Left ventricle myocardium inferior (tissue), 1 donor: Measurements from ENCODE around the gene BIRC3. TPM values are rescaled to one million over a fixed set of nuclear protein-coding genes. Genes with fewer than 3 reads are reported as not detected.

Experiments
- DNase-seq: peaks from one replicate; pipeline ENCODE4 v3.0.0-alpha.2; 2020
- H3K27ac ChIP-seq: fragments of 200-600 bp; replicated peaks from 2 replicates; pipeline ENCODE4 v1.8.0; 2021
- H3K27me3 ChIP-seq: fragments of 200-600 bp; 2 replicates; pipeline ENCODE4 v1.8.0; 2021; ENCODE audit warnings: low read depth
- H3K36me3 ChIP-seq: fragments of 200-600 bp; 2 replicates; pipeline ENCODE4 v1.8.0; 2021
- H3K4me1 ChIP-seq: fragments of 200-600 bp; 2 replicates; pipeline ENCODE4 v1.8.0; 2021
- H3K4me3 ChIP-seq: fragments of 200-600 bp; 2 replicates; pipeline ENCODE4 v1.8.0; 2021; ENCODE audit warnings: mild to moderate bottlenecking, moderate library complexity
- H3K9me3 ChIP-seq: fragments of 200-600 bp; replicated peaks from 2 replicates; pipeline ENCODE4 v1.8.0; 2021
- CTCF ChIP-seq: fragments of 200-600 bp; IDR thresholded peaks from 2 replicates; pipeline ENCODE4 v1.8.0; 2021; ENCODE audit warnings: antibody characterized with exemption, mild to moderate bottlenecking, borderline replicate concordance
- intact Hi-C: fragments of 100-400 bp; cut with micrococcal nuclease; formaldehyde crosslinking; loops from one replicate; pipeline ENCODE4 v1.11.0; 2022
- total RNA-seq: library from RNA; stranded (reverse); fragmentation: NEBNext Ultra II Directional; extraction: Animal tissue kit (Norgen Biotek cat#: 25700); gene quantifications from one replicate; pipeline ENCODE4 v1.2.1, GENCODE V29; 2021
- donor health status: DM: no; HTN: yes; CAD: no; lungs with severe emphysema.

BIRC3 gene
- total RNA-seq, 1 donor from 2014 or later, result 8.1 TPM

GRCh38 chr11:102325088-102325487, 7.8 kb downstream of the BIRC3 start:
- Histone ChIP-seq H3K4me1 (peaks cover 10% of the 10 kb centered on the region), H3K4me3 (no peak overlapping the region), H3K36me3 (peaks cover 30% of the 10 kb centered on the region), H3K9me3 (no peaks in the 10 kb centered on the region), H3K27me3 (no peaks in the 10 kb centered on the region), H3K27ac (no peak overlapping the region)
- DNase-seq, result no peak
- intact Hi-C loops, result no loop called here
- no peak for TF ChIP-seq CTCF

DNA sequence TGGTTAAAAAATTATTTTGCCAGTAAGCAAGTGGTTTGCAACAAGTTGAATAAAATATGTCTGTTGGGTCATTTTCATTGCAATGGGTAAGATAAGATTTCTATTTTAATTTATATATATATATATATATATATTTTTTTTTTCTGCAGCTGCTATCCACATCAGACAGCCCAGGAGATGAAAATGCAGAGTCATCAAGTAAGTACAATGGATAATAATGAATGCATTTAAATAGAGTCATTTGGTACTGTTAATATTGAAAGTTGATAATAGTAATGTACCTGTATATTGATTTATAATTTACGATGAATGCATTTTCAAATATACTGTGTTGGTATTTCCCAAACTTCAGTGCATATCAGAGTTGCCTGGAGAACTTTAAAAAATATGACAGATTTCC, 11.5 kb downstream of the BIRC3 start:
- peaks cover 53% of the 10 kb centered on the region for H3K36me3 ChIP-seq

GRCh38 chr11:102330231-102330630, 12.9 kb downstream of the BIRC3 start:
- Histone ChIP-seq H3K9me3 (no peaks in the 10 kb centered on the region), H3K4me1 (no peaks in the 10 kb centered on the region), H3K36me3 (peaks cover 53% of the 10 kb centered on the region), H3K27ac (no peak overlapping the region), H3K4me3 (no peak overlapping the region), H3K27me3 (no peaks in the 10 kb centered on the region)
- no peak for TF ChIP-seq CTCF
- intact Hi-C loops, result no loop called here
- DNase-seq, result no peak

More for the DNA sequence above, 11.5 kb downstream of the BIRC3 start:
- DNase-seq, result no peak
- Histone ChIP-seq H3K27me3 (no peaks in the 10 kb centered on the region), H3K4me3 (no peak overlapping the region), H3K9me3 (no peaks in the 10 kb centered on the region), H3K27ac (no peak overlapping the region), H3K4me1 (no peaks in the 10 kb centered on the region)
- TF ChIP-seq CTCF, result no peak
- intact Hi-C loops, result no loop called here

DNA sequence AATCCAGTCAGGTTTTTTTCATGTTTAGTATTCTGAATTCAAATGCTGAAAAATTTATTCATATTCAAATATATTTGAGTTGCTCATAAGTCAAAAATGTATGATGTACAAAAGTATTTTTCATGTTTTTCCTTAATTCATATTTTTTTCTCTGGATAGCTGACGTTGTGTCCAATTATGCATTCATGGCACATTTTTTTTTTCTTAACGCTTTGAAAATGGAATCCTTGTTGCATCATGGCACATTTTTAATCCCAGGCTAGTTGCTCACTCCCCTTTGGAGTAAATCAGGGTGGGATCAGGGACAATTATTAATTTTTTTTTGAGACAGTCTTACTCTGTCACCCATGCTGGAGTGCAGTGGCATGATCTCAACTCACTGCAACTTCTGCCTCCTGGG, 14.1 kb downstream of the BIRC3 start:
- H3K4me3 ChIP-seq, result no peak overlapping the region
- no peak for TF ChIP-seq CTCF
- no peak for DNase-seq
- peaks cover 50% of the 10 kb centered on the region for H3K36me3 ChIP-seq
- no peaks in the 10 kb centered on the region for H3K9me3 ChIP-seq
- H3K27ac ChIP-seq, result no peak overlapping the region
- intact Hi-C loops, result no loop called here
- no peaks in the 10 kb centered on the region for H3K27me3 ChIP-seq
- H3K4me1 ChIP-seq, result no peaks in the 10 kb centered on the region

- Histone ChIP-seq H3K4me3 (no peak overlapping the region), H3K4me1 (no peaks in the 10 kb centered on the region), H3K9me3 (no peaks in the 10 kb centered on the region), H3K36me3 (peaks cover 50% of the 10 kb centered on the region), H3K27ac (no peak overlapping the region), H3K27me3 (no peaks in the 10 kb centered on the region)
- no peak for TF ChIP-seq CTCF
- intact Hi-C loops, result no loop called here
- DNase-seq, result no peak
Observed at GRCh38 chr11:102332611-102332994, 15.3 kb downstream of the BIRC3 start.
